Nephron progenitor cell (in vitro differentiated cells): ENCODE results near the gene MAN1C1.

ENCODE experiments used
- DNase-seq: peaks from one replicate; pipeline ENCODE4 v3.0.0; 2021
- H3K27ac Mint-ChIP-seq: 2 replicates; pipeline ENCODE4 v1.8.0; 2021; ENCODE audit warnings: mild to moderate bottlenecking, moderate library complexity, mixed read lengths
- H3K27me3 Mint-ChIP-seq: 2 replicates; pipeline ENCODE4 v1.8.0; 2021; ENCODE audit warnings: mild to moderate bottlenecking, low read depth, mixed read lengths; ENCODE audit not compliant: poor library complexity
- H3K36me3 Mint-ChIP-seq: 2 replicates; pipeline ENCODE4 v1.8.0; 2021; ENCODE audit warnings: low read depth, mixed read lengths
- H3K4me1 Mint-ChIP-seq: 2 replicates; pipeline ENCODE4 v1.8.0; 2021; ENCODE audit warnings: mixed read lengths
- H3K4me3 Mint-ChIP-seq: 2 replicates; pipeline ENCODE4 v1.8.0; 2021; ENCODE audit warnings: mild to moderate bottlenecking, moderate library complexity, mixed read lengths
- H3K9me3 Mint-ChIP-seq: 2 replicates; pipeline ENCODE4 v1.8.0; 2021; ENCODE audit warnings: mild to moderate bottlenecking, moderate library complexity, mixed read lengths
- CTCF ChIP-seq: fragments of 200-600 bp; sonication (generic); IDR thresholded peaks from 2 replicates; pipeline ENCODE4 v1.5.0; 2021; ENCODE audit warnings: antibody characterized with exemption

Gene MAN1C1

GRCh38 chr1:25616095-25616986 is at the start of gene MAN1C1:
TSS of gene MAN1C1 (plus strand) at chr1:25616791. CDS start at chr1:25617798, 1,007 bp downstream.
- H3K4me3 Mint-ChIP-seq, result peak within 1 kb of the TSS; percentile 51
- H3K9me3 Mint-ChIP-seq, result no peaks in the 10 kb centered on the region
- peak; percentile 94 for DNase-seq
- H3K27me3 Mint-ChIP-seq, result peaks cover 83% of the 10 kb centered on the region
- no peaks in the 10 kb centered on the region for H3K36me3 Mint-ChIP-seq
- no peak within 1 kb of the TSS for H3K27ac Mint-ChIP-seq
- TF ChIP-seq CTCF, result peak; percentile 7
- peaks cover 29% of the 10 kb centered on the region for H3K4me1 Mint-ChIP-seq

- Mint-ChIP-seq H3K27me3 (peaks cover 11% of the 10 kb centered on the region), H3K4me1 (peaks cover 77% of the 10 kb centered on the region), H3K4me3 (peak overlapping the region; percentile 73), H3K36me3 (no peaks in the 10 kb centered on the region), H3K27ac (peak overlapping the region; percentile 93), H3K9me3 (no peaks in the 10 kb centered on the region)
- no peak for TF ChIP-seq CTCF
- DNase-seq, result no peak
These were observed 48.9 kb upstream of the MAN1C1 start for GRCh38 chr1:25567710-25568089.

- DNase-seq, result peak; percentile 40
- Mint-ChIP-seq H3K4me3 (peak overlapping the region; percentile 73), H3K9me3 (no peaks in the 10 kb centered on the region), H3K36me3 (no peaks in the 10 kb centered on the region), H3K4me1 (peaks cover 77% of the 10 kb centered on the region), H3K27me3 (peaks cover 16% of the 10 kb centered on the region), H3K27ac (peak overlapping the region; percentile 93)
- no peak for TF ChIP-seq CTCF
These were observed 48.3 kb upstream of the MAN1C1 start for GRCh38 chr1:25568090-25568833.

GRCh38 chr1:25568834-25569596 is 47.6 kb upstream of the MAN1C1 start:
- H3K27me3 Mint-ChIP-seq, result peaks cover 20% of the 10 kb centered on the region
- no peaks in the 10 kb centered on the region for H3K9me3 Mint-ChIP-seq
- DNase-seq, result no peak
- H3K4me1 Mint-ChIP-seq, result peaks cover 73% of the 10 kb centered on the region
- H3K36me3 Mint-ChIP-seq, result no peaks in the 10 kb centered on the region
- peak overlapping the region; percentile 51 for H3K27ac Mint-ChIP-seq
- H3K4me3 Mint-ChIP-seq, result peak overlapping the region; percentile 18
- TF ChIP-seq CTCF, result no peak

GRCh38 chr1:25569597-25570396 is 46.8 kb upstream of the MAN1C1 start:
- no peaks in the 10 kb centered on the region for H3K36me3 Mint-ChIP-seq
- peak overlapping the region; percentile 51 for H3K27ac Mint-ChIP-seq
- peaks cover 65% of the 10 kb centered on the region for H3K4me1 Mint-ChIP-seq
- DNase-seq, result no peak
- H3K9me3 Mint-ChIP-seq, result no peaks in the 10 kb centered on the region
- no peak for TF ChIP-seq CTCF
- peak overlapping the region; percentile 18 for H3K4me3 Mint-ChIP-seq
- H3K27me3 Mint-ChIP-seq, result peaks cover 27% of the 10 kb centered on the region
